GM21529 (cell line): ENCODE data around the gene LIPA.
A peak's percentile ranks its signal among the peaks of the same experiment; 100 is the strongest.
"Not testable (repeated sequence)": the region's sequence is repeated elsewhere in the genome, so short reads cannot be mapped to it uniquely, and the experiment has no call there.

Experiments used
- ATAC-seq: cut with Tn5 transposase; IDR thresholded peaks from one replicate; pipeline ENCODE4 v1.9.1; 2021; ENCODE audit not compliant: unreplicated experiment

The LIPA gene

GRCh38 chr10:89251409-89252224 is at the start of gene LIPA:
Gene LIPA (minus strand): TSS chr10:89251775. CDS start chr10:89247648, 4,127 bp downstream.
- ATAC-seq: peak; percentile 94

- peak; percentile 28 for ATAC-seq
Measured at GRCh38 chr10:89301232-89301631, 49.7 kb upstream of the LIPA start.

- no peak for ATAC-seq
Measured at GRCh38 chr10:89299031-89299430, 47.5 kb upstream of the LIPA start.

- ATAC-seq: no peak
Measured at GRCh38 chr10:89297791-89298190, 46.2 kb upstream of the LIPA start.

GRCh38 chr10:89297356-89297755 is 45.8 kb upstream of the LIPA start:
- ATAC-seq: no peak

GRCh38 chr10:89296220-89296648 is 44.7 kb upstream of the LIPA start:
- peak; percentile 41 for ATAC-seq

GRCh38 chr10:89295597-89295996 is 44.0 kb upstream of the LIPA start:
- ATAC-seq: peak; percentile 49

GRCh38 chr10:89294721-89295239 is 43.2 kb upstream of the LIPA start:
- no peak for ATAC-seq

- not testable (repeated sequence) for ATAC-seq
Measured at GRCh38 chr10:89285303-89285702, 33.7 kb upstream of the LIPA start.

GRCh38 chr10:89284711-89285110 is 33.1 kb upstream of the LIPA start:
- ATAC-seq: not testable (repeated sequence)

- no peak for ATAC-seq
Measured at GRCh38 chr10:89283936-89284475, 32.4 kb upstream of the LIPA start.

- ATAC-seq: no peak
Measured at GRCh38 chr10:89283025-89283935, 31.7 kb upstream of the LIPA start.

GRCh38 chr10:89281606-89282395 is 30.2 kb upstream of the LIPA start:
- no peak for ATAC-seq

GRCh38 chr10:89280508-89280907 is 28.9 kb upstream of the LIPA start:
- no peak for ATAC-seq

- ATAC-seq: no peak
Measured at GRCh38 chr10:89279421-89279869, 27.9 kb upstream of the LIPA start.

- ATAC-seq: no peak
Measured at GRCh38 chr10:89278900-89279392, 27.4 kb upstream of the LIPA start.

- no peak for ATAC-seq
Measured at GRCh38 chr10:89278034-89278535, 26.5 kb upstream of the LIPA start.

- no peak for ATAC-seq
Measured at GRCh38 chr10:89275383-89275782, 23.8 kb upstream of the LIPA start.

- ATAC-seq: no peak
Measured at GRCh38 chr10:89274928-89275327, 23.4 kb upstream of the LIPA start.

GRCh38 chr10:89273680-89274079 is 22.1 kb upstream of the LIPA start:
- no peak for ATAC-seq
